ENCODE data around the gene STYXL2. TPM values are rescaled to one million over a fixed set of nuclear protein-coding genes. Genes with fewer than 3 reads are reported as not detected.
A peak's percentile ranks its signal among the peaks of the same experiment; 100 is the strongest.

The STYXL2 gene
- 0.70 and 0.86 TPM in 2 replicates for total RNA-seq
- long read RNA-seq, partial matches to known transcripts = 0 of 1 reads
- long read RNA-seq, other reads (novel, unspliced or antisense) = 1 of 1 reads

DNA sequence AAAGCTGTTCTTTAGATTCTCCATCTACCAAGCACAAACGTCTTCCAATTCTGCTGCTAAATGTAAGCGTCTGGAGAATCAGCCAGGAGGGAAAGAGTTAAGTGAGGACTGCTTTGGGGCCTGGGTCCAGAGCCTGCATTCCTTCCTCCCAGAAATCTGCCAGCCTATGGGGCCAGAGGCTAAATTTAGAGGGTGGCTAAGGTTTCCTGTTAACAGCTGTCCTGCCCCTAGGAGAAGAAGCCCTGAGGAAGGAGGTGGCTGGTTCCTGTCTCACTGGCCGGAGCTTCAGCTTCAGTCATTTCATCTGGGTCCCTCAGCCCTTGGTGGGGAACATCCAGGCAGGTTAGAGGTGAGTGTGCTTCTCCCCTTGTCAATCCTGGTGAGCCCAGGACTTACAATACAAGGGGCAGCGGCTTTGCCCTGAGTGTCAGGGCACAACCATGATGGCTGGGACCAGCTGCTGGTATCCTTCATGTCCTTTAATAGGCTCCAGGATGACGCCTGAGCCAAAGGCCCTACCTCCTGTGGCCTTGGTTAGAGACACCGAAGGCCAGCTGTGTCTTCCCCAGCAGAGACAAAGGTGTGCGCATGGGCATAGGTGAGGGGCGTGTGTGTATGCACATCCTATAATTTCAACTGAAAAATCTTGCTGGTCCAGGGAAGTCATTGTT is at the start of gene STYXL2:
STYXL2 (plus strand) TSS at position 230 of the 671 bp plus-strand sequence. CDS start 775 bp downstream, outside the sequence.
- Mint-ChIP-seq H3K27ac (ENCODE audit: unreplicated experiment) (peak within 1 kb of the TSS; percentile 50), H3K4me3 (ENCODE audit: unreplicated experiment) (peak within 1 kb of the TSS; percentile 33), H3K36me3 (ENCODE audit: unreplicated experiment) (peaks cover 3% of the 10 kb centered on the region), H3K27me3 (ENCODE audit: unreplicated experiment) (peaks cover 14% of the 10 kb centered on the region), H3K9me3 (ENCODE audit: unreplicated experiment) (peaks cover 4% of the 10 kb centered on the region), H3K4me1 (ENCODE audit: unreplicated experiment) (peaks cover 35% of the 10 kb centered on the region)
- no peak for TF ChIP-seq CTCF (IDR thresholded peaks at IDR 0.05)
- DNase-seq (ENCODE audit: extremely low spot score, unreplicated experiment) = no peak

DNA sequence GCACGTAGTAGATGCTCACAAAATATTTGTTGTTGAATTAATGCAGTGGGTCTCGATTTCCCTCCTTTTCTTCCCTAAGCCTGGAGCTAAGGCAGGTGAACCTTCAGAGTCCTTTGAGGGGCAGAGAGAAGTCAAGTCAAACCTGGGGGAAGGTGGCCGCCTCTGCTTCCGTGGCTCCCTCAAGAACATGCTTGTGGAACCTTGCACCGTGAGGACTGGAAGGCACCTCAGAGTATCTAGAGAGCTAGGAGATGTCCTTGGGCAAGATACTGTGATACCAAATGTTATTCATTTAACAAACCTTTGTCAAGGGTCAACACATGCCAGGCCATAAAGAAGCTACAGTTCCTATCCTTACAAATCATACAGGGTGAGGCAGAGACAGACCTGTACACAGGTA is 42.0 kb upstream of the STYXL2 start:
- H3K36me3 Mint-ChIP-seq (ENCODE audit: unreplicated experiment) = no peaks in the 10 kb centered on the region
- TF ChIP-seq CTCF (IDR thresholded peaks at IDR 0.05) = no peak
- no peaks in the 10 kb centered on the region for H3K9me3 Mint-ChIP-seq (ENCODE audit: unreplicated experiment)
- no peak for DNase-seq (ENCODE audit: extremely low spot score, unreplicated experiment)
- no peak overlapping the region for H3K27ac Mint-ChIP-seq (ENCODE audit: unreplicated experiment)
- no peak overlapping the region for H3K4me3 Mint-ChIP-seq (ENCODE audit: unreplicated experiment)
- no peaks in the 10 kb centered on the region for H3K4me1 Mint-ChIP-seq (ENCODE audit: unreplicated experiment)
- peaks cover 52% of the 10 kb centered on the region for H3K27me3 Mint-ChIP-seq (ENCODE audit: unreplicated experiment)

- DNase-seq (ENCODE audit: extremely low spot score, unreplicated experiment) = no peak
- Mint-ChIP-seq H3K9me3 (ENCODE audit: unreplicated experiment) (no peaks in the 10 kb centered on the region), H3K4me1 (ENCODE audit: unreplicated experiment) (no peaks in the 10 kb centered on the region), H3K27me3 (ENCODE audit: unreplicated experiment) (peaks cover 47% of the 10 kb centered on the region), H3K27ac (ENCODE audit: unreplicated experiment) (no peak overlapping the region), H3K36me3 (ENCODE audit: unreplicated experiment) (no peaks in the 10 kb centered on the region), H3K4me3 (ENCODE audit: unreplicated experiment) (no peak overlapping the region)
- TF ChIP-seq CTCF (IDR thresholded peaks at IDR 0.05) = peak; percentile 50
Measured at GRCh38 chr1:167052389-167052788, 41.5 kb upstream of the STYXL2 start.

DNA sequence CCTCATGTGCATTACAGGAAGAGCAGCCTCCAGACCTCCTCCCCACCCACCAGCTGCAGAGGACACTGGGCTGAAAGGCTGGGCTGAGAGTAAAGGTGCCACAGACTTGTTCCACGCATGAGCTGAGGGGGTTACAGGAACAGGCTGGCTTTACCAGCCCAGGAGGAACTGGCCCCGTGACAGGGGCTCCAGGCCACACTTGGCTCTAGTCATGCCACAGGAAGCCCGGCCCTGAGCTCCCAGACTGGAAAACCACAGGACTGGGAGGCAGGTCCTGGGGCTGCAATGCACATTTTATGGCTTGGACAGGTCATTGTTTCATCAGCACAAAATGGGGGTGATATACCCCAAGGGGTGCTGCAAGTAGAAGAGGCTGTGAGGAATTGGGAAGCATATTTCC is 39.3 kb upstream of the STYXL2 start:
- Mint-ChIP-seq H3K27me3 (ENCODE audit: unreplicated experiment) (peaks cover 33% of the 10 kb centered on the region), H3K4me3 (ENCODE audit: unreplicated experiment) (no peak overlapping the region), H3K4me1 (ENCODE audit: unreplicated experiment) (peaks cover 7% of the 10 kb centered on the region), H3K9me3 (ENCODE audit: unreplicated experiment) (no peaks in the 10 kb centered on the region), H3K27ac (ENCODE audit: unreplicated experiment) (no peak overlapping the region), H3K36me3 (ENCODE audit: unreplicated experiment) (no peaks in the 10 kb centered on the region)
- no peak for TF ChIP-seq CTCF (IDR thresholded peaks at IDR 0.05)
- DNase-seq (ENCODE audit: extremely low spot score, unreplicated experiment) = no peak

GRCh38 chr1:167054946-167055630 is 38.8 kb upstream of the STYXL2 start:
- no peak overlapping the region for H3K4me3 Mint-ChIP-seq (ENCODE audit: unreplicated experiment)
- peaks cover 7% of the 10 kb centered on the region for H3K4me1 Mint-ChIP-seq (ENCODE audit: unreplicated experiment)
- no peak for DNase-seq (ENCODE audit: extremely low spot score, unreplicated experiment)
- H3K27me3 Mint-ChIP-seq (ENCODE audit: unreplicated experiment) = peaks cover 27% of the 10 kb centered on the region
- no peaks in the 10 kb centered on the region for H3K9me3 Mint-ChIP-seq (ENCODE audit: unreplicated experiment)
- no peaks in the 10 kb centered on the region for H3K36me3 Mint-ChIP-seq (ENCODE audit: unreplicated experiment)
- no peak for TF ChIP-seq CTCF (IDR thresholded peaks at IDR 0.05)
- H3K27ac Mint-ChIP-seq (ENCODE audit: unreplicated experiment) = no peak overlapping the region

Measured in osteocyte (in vitro differentiated cells).